Heart left ventricle (tissue), 16 donors: ENCODE measurements around the gene PLEKHB2. TPM values are rescaled to one million over a fixed set of nuclear protein-coding genes. Genes with fewer than 3 reads are reported as not detected.

Source experiments
- ATAC-seq, 4 donors: fragments of 200-7000 bp; cut with Tn5 transposase; one replicate each; pipeline ENCODE4 v1.9.1; 2020 to 2022; ENCODE audit warnings: moderate library complexity in 4 of 4, mild to moderate bottlenecking in 3 of 4, moderate number of reproducible peaks in 1 of 4
- DNase-seq, 5 donors: peaks; one replicate each; pipeline ENCODE4 v3.0.0-alpha.2; 2020
- H3K27ac ChIP-seq, 12 donors: fragments of 200-600 bp; sonication (generic) in 4 of 12; one replicate each; pipeline versions ENCODE4 v1.5.0 to v1.8.0; 2016 to 2022; ENCODE audit warnings: mild to moderate bottlenecking in 2 of 12
- H3K27me3 ChIP-seq, 9 donors: fragments of 200-600 bp; sonication (generic) in 2 of 9; one replicate each; pipeline versions ENCODE4 v1.5.1 to v1.8.0; 2016 to 2022; ENCODE audit warnings: mild to moderate bottlenecking in 3 of 9
- H3K36me3 ChIP-seq, 9 donors: fragments of 200-600 bp; sonication (generic) in 2 of 9; one replicate each; pipeline versions ENCODE4 v1.5.0 to v1.8.0; 2018 to 2022; ENCODE audit warnings: mild to moderate bottlenecking in 2 of 9
- H3K4me1 ChIP-seq, 12 donors: fragments of 200-600 bp; sonication (generic) in 4 of 12; one replicate each; pipeline versions ENCODE4 v1.5.0 to v1.8.0; 2016 to 2022; ENCODE audit warnings: mild to moderate bottlenecking in 3 of 12
- H3K4me3 ChIP-seq, 12 donors: fragments of 200-600 bp; sonication (generic) in 4 of 12; one replicate each; pipeline versions ENCODE4 v1.5.0 to v1.8.0; 2017 to 2022; ENCODE audit warnings: mild to moderate bottlenecking in 9 of 12, moderate library complexity in 4 of 12
- H3K9me3 ChIP-seq, 12 donors: fragments of 200-600 bp; sonication (generic) in 4 of 12; one replicate each; pipeline versions ENCODE4 v1.5.0 to v1.8.0; 2016 to 2022; ENCODE audit warnings: mild to moderate bottlenecking in 1 of 12
- CTCF ChIP-seq, 12 donors: fragments of 200-600 bp; sonication (generic) in 4 of 12; IDR thresholded peaks; one replicate each; pipeline versions ENCODE4 v1.5.0 to v1.8.0; 2018 to 2022; ENCODE audit warnings: antibody characterized with exemption in 12 of 12, mild to moderate bottlenecking in 5 of 12
- POLR2A ChIP-seq, 2 donors: fragments of 450-650 bp; IDR thresholded peaks; one replicate each; pipeline ENCODE4 v1.6.1; 2017; ENCODE audit warnings: antibody characterized with exemption in 2 of 2, mild to moderate bottlenecking in 2 of 2, moderate library complexity in 2 of 2
- WGBS, 4 donors: extraction: QIAGEN DNeasy Blood & Tissue Kit in 2 of 4; methylation state at CpG; one replicate each; pipeline versions ENCODE4 v1.1.5 to v1.1.7; 2013 to 2018; 5-methylcytosine and 5-hydroxymethylcytosine counted together
- intact Hi-C, 10 donors: fragments of 100-400 bp; cut with DNase I; formaldehyde crosslinking; loops; one replicate each; pipeline versions ENCODE4 v1.11.1 to v1.14.2; 2022
- polyA plus RNA-seq, 2 donors: library from polyadenylated mRNA; stranded (reverse); fragments of 200-250 nt; gene quantifications; one replicate each; pipeline ENCODE4 v1.2.3, GENCODE V29; 2013
- total RNA-seq, 9 donors: library from RNA; depleted of rRNA in 2 of 9; stranded (reverse); fragments of >200 nt in 2 of 9; fragmentation: NEBNext Ultra II Directional in 3 of 9; extraction: Animal tissue kit (Norgen Biotek cat#: 25700) in 3 of 9; gene quantifications; one replicate each; pipeline versions ENCODE4 v1.1.0 to v1.2.4, GENCODE V29; 2016 to 2023
- donor health status: ischemic (EF 13 %, LVEDD 7.1; RV severe dilation, severe dysfunction).
- donor health status: healthy with polysubstance abuse.
- donor health status: DM: no; HTN: yes; CAD: no.
- donor health status: DM: no; HTN: no; CAD: no.
- donor health status: ischemic (EF 25% LVEDD 6.9; RV normal size, moderate dysfunction).
- donor health status: ischemic (EF 25% LVEDD 5.7; RV mildly dilated, moderate dysfunction).
- donor health status: healthy.
- donor health status: DM: yes; HTN: yes; CAD: no.
- donor health status: ischemic (EF 35%, LVEDD 5.7; RV mildly dilated, moderate dysfunction).
- donor health status: nonischemic (EF 11% LVEDD 7.7; RV severe dilation, severe dysfunction).
- donor health status: DM: yes; HTN: yes; CAD: no.
- donor health status: PGD.
- donor health status: ischemic (EF 29% LVEDD 5.4; RV normal size, mild dysfunction).
- donor health status: nonischemic (EF 23%, LVEDD 6.1; RV moderate dilation, normal function).

Gene PLEKHB2
- total and polyA plus RNA-seq, 11 donors = 7.7 to 71.8 (median 42.2) TPM

- H3K36me3 ChIP-seq = peaks cover 0 to 19% (median 6%) of the 10 kb centered on the region in 9 donors
- H3K4me3 ChIP-seq = peak overlapping the region; percentile 52 to 99 (median 86)
- 10 to 12% (median 11%) methylated on average over 37 of the region's 37 CpGs for WGBS, 4 donors
- H3K4me1 ChIP-seq = peaks cover 0 to 22% (median 16%) of the 10 kb centered on the region in 12 donors
- TF ChIP-seq POLR2A (IDR thresholded peaks at IDR 0.05) (no peak), CTCF (IDR thresholded peaks at IDR 0.05) (no peak)
- peak in 2 of 5 donors; percentile 18 to 35 for DNase-seq
- peak; percentile 78 to 93 (median 89) for ATAC-seq
- no peaks in the 10 kb centered on the region for H3K9me3 ChIP-seq
- H3K27ac ChIP-seq = peak overlapping the region; percentile 76 to 99 (median 98)
- intact Hi-C loops = loop anchor here in 3 of 10 donors (1.0 kb wide), 2 partner anchors 10 to 11 kb away; partner anchors contain the start of gene PLEKHB2 (in 1 of the 3)
- H3K27me3 ChIP-seq = no peaks in the 10 kb centered on the region
Observed at GRCh38 chr2:131093696-131094462, 11.3 kb upstream of the PLEKHB2 start.

- TF ChIP-seq POLR2A (IDR thresholded peaks at IDR 0.05) (no peak), CTCF (IDR thresholded peaks at IDR 0.05) (no peak)
- no peak for ATAC-seq
- no peaks in the 10 kb centered on the region for H3K27me3 ChIP-seq
Observed at GRCh38 chr2:131094463-131095281, 10.5 kb upstream of the PLEKHB2 start.

GRCh38 chr2:131103165-131103564 is 2.0 kb upstream of the PLEKHB2 start:
- Histone ChIP-seq H3K4me3 (no peak overlapping the region), H3K27ac (peak overlapping the region in 2 of 12 donors; percentile 27 to 99), H3K36me3 (no peaks in the 10 kb centered on the region), H3K4me1 (peaks cover 0 to 32% (median 20%) of the 10 kb centered on the region in 12 donors), H3K27me3 (no peaks in the 10 kb centered on the region), H3K9me3 (no peaks in the 10 kb centered on the region)
- no peak for DNase-seq
- TF ChIP-seq CTCF (IDR thresholded peaks at IDR 0.05) (no peak), POLR2A (IDR thresholded peaks at IDR 0.05) (no peak)
- intact Hi-C loops = no loop called here
- no peak for ATAC-seq
- WGBS, 4 donors = 92 to 94% (median 93%) methylated on average over 2 of the region's 2 CpGs

More at GRCh38 chr2:131094463-131095281, 10.5 kb upstream of the PLEKHB2 start:
- H3K4me3 ChIP-seq = peak overlapping the region in 4 of 12 donors; percentile 70 to 94 (median 84)
- no peak for DNase-seq
- H3K36me3 ChIP-seq = peaks cover 0 to 12% (median 0%) of the 10 kb centered on the region in 9 donors
- 77 to 82% (median 79%) methylated on average over 22 of the region's 22 CpGs for WGBS, 4 donors
- no peaks in the 10 kb centered on the region for H3K9me3 ChIP-seq
- peak overlapping the region in 1 of 12 donors; percentile 94 for H3K27ac ChIP-seq
- intact Hi-C loops = no loop called here
- peaks cover 0 to 22% (median 16%) of the 10 kb centered on the region in 12 donors for H3K4me1 ChIP-seq
